A549 (cell line): ENCODE data around the gene PSAT1.

Experiments
- CHD2 ChIP-seq: fragments of 150-350 bp; IDR thresholded peaks from 2 replicates; pipeline ENCODE4 v1.6.1; 2014; ENCODE audit warnings: low read length; ENCODE audit not compliant: partially characterized antibody
- CTCF ChIP-seq: fragments of >200 bp; sonication (Bioruptor Twin); formaldehyde crosslinking; IDR thresholded peaks from 3 replicates; pipeline ENCODE4 v1.5.1; 2016
- E2F6 ChIP-seq: IDR thresholded peaks from 2 replicates; pipeline ENCODE4 v1.6.1; 2012; ENCODE audit warnings: low read depth, borderline replicate concordance
- EP300 ChIP-seq, 2 experiments: fragments of >200 bp; sonication (Bioruptor Twin); formaldehyde crosslinking; IDR thresholded peaks; 2 replicates in 1 of 2; 3 replicates in 1 of 2; pipeline ENCODE4 v1.6.1; 2016 to 2017
- FOSL2 ChIP-seq, 2 experiments: fragments of 450-650 bp in 1 of 2; fragments of >200 bp in 1 of 2; sonication (Bioruptor Twin) in 1 of 2; formaldehyde crosslinking; IDR thresholded peaks; 2 replicates each; pipeline versions ENCODE4 v1.5.0 to v1.6.1; 2016 to 2020; ENCODE audit warnings: mild to moderate bottlenecking in 1 of 2, moderate library complexity in 1 of 2
- HMGXB4 ChIP-seq: fragments of 250-450 bp; sonication (Bioruptor Pico); IDR thresholded peaks from 2 replicates; pipeline ENCODE4 v1.5.0; 2021; ENCODE audit warnings: mild to moderate bottlenecking, moderate library complexity, borderline replicate concordance
- JUNB ChIP-seq: fragments of >200 bp; sonication (Bioruptor Twin); formaldehyde crosslinking; IDR thresholded peaks from 2 replicates; pipeline ENCODE4 v1.6.1; 2016
- KDM5A ChIP-seq: fragments of 200-600 bp; sonication (generic); IDR thresholded peaks from 2 replicates; pipeline ENCODE4 v1.6.1; 2016; ENCODE audit warnings: antibody characterized with exemption, mild to moderate bottlenecking
- MAFK ChIP-seq: fragments of 450-650 bp; IDR thresholded peaks from 2 replicates; pipeline ENCODE4 v1.6.1; 2014; ENCODE audit not compliant: partially characterized antibody
- PBX3 ChIP-seq: IDR thresholded peaks from 2 replicates; pipeline ENCODE4 v1.6.1; 2012
- POLR2A ChIP-seq: IDR thresholded peaks from 2 replicates; pipeline ENCODE4 v1.6.1; 2012; ENCODE audit warnings: mild to moderate bottlenecking, low read length

GRCh38 chr9:78292716-78293497 is 4.0 kb upstream of the PSAT1 start:
- TF ChIP-seq EP300 (IDR thresholded peaks at IDR 0.05) = no peak
- TF ChIP-seq CTCF = no peak
- TF ChIP-seq KDM5A = no peak
- TF ChIP-seq FOSL2 (IDR thresholded peaks at IDR 0.05) = no peak
- no peak for TF ChIP-seq FOSL2 (CRISPR knock-in tag; IDR thresholded peaks at IDR 0.05)
- TF ChIP-seq HMGXB4 (CRISPR knock-in tag) = no peak
- no peak for TF ChIP-seq E2F6
- TF ChIP-seq MAFK = no peak
- TF ChIP-seq CHD2 = no peak
- no peak for TF ChIP-seq JUNB
- no peak for TF ChIP-seq POLR2A
- TF ChIP-seq PBX3 = no peak
